DMS114 treated with DMSO at 0.1 percent for 48 hours (cell line): ENCODE results near the gene SGIP1.
A peak's percentile ranks its signal among the peaks of the same experiment; 100 is the strongest.
"Not testable (repeated sequence)": the region's sequence is repeated elsewhere in the genome, so short reads cannot be mapped to it uniquely, and the experiment has no call there.

Experiments used
- DNase-seq: peaks from one replicate; lab custom pipeline; 2025; ENCODE audit not compliant: unreplicated experiment; lab: John Stamatoyannopoulos, UW

The SGIP1 gene

GRCh38 chr1:66761221-66761620 lies 227.3 kb downstream of the SGIP1 start:
- DNase-seq = no peak

- DNase-seq = peak; percentile 60
Measured at GRCh38 chr1:66764994-66765578, 231.1 kb downstream of the SGIP1 start.

DNA sequence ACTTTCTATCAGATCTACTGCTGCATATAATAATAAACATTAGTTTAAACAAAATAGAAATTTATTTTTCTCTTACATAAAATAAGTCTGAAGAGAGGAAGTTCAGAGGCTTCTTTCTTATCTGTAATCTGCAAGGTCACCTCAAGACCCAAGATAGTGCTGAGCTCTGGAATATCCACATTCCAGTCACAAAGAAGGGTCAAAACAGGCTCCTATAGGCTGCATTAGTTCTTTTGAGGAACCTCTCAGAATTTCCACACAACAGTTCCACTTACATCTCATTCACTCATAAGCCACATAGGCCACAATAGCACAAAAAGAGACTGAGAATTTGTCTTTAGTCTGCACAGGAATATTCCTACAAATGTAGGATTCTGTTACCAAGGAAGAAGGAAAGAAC lies 233.7 kb downstream of the SGIP1 start:
- DNase-seq = no peak

- no peak for DNase-seq
Measured at GRCh38 chr1:66768965-66769364, 235.0 kb downstream of the SGIP1 start.

- DNase-seq = no peak
Measured at GRCh38 chr1:66769512-66770229, 235.7 kb downstream of the SGIP1 start.

- DNase-seq = no peak
Measured at GRCh38 chr1:66770240-66770639, 236.3 kb downstream of the SGIP1 start.

- DNase-seq = no peak
Measured at GRCh38 chr1:66770694-66771093, 236.7 kb downstream of the SGIP1 start.

GRCh38 chr1:66773227-66773626 lies 239.3 kb downstream of the SGIP1 start:
- no peak for DNase-seq

GRCh38 chr1:66774438-66774837 lies 240.5 kb downstream of the SGIP1 start:
- no peak for DNase-seq

DNA sequence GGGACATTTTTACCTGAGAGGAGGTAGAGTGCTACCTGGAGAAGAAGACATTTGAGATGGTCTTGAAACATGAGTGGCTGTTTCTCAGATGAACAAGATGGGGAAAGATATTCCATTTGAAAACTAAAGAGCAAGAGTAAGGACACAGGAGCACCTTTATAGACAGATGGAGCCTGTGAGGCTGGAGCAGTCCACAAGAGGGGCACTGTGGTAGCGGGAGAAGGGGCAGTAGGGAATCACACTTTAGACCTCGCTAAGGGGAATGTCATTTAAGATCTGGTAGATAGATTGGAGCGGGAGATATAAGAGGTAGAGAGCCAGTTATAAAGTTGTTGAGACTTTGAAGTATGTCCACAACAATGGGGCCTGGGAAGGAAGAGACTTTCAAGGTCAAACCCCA lies 241.7 kb downstream of the SGIP1 start:
- no peak for DNase-seq

GRCh38 chr1:66777831-66778230 lies 243.9 kb downstream of the SGIP1 start:
- DNase-seq = no peak

- no peak for DNase-seq
Measured at GRCh38 chr1:66778266-66778665, 244.3 kb downstream of the SGIP1 start.

DNA sequence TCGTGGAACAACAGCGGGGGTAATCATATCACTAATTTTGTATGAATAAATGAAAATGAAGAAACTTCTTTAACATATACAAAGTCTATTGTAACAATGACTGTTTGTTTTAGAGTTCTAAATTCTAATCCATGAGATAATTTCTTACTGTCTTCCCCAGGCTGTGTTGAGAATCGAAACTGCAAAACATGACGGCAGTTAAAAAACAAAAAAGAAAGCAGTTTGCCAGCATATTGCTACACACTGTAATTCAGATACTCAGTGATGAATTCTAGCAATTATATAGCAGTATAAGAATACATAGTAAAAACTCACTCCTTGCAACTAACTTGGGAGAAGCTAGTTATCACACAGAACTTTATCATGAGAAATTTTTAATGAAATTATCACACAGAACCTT lies 245.0 kb downstream of the SGIP1 start:
- DNase-seq = no peak

DNA sequence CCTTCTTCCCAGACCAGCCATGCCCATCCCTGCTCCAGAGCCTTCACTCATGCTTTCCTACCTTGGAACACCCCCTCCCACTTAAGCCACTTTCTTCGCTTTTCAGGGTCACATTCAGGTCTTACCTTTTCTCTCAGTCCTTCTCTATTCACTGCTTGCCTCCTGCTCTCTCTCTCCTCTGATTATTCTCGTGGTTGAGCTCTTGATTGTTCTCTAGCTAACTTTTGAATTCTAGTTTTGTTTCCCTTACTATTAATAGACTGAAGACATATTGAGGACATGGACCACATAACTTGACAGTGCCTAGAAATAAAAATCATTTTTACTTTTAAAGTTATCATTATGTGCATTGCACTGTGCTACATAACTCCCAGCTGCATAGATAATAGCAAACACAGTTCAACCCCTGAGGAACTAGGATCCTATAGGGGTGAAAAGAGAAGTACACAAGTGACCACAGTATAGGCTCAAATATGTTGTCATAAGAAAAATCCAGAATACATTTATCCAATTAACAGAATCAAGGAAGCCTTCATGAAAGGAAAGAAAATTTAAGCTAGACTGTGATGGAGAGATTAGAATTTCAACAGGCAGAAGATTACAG lies 245.6 kb downstream of the SGIP1 start:
- DNase-seq = no peak

DNA sequence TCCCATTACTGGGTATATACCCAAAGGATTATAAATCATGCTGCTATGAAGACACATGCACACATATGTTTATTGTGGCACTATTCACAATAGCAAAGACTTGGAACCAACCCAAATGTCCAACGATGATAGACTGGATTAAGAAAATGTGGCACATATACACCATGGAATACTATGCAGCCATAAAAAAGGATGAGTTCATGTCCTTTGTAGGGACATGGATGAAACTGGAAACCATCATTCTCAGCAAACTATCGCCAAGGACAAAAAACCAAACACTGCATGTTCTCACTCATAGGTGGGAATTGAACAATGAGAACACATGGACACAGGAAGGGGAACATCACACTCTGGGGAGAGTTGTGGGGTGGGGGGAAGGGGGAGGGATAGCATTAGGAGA lies 251.8 kb downstream of the SGIP1 start:
- DNase-seq = not testable (repeated sequence)

DNA sequence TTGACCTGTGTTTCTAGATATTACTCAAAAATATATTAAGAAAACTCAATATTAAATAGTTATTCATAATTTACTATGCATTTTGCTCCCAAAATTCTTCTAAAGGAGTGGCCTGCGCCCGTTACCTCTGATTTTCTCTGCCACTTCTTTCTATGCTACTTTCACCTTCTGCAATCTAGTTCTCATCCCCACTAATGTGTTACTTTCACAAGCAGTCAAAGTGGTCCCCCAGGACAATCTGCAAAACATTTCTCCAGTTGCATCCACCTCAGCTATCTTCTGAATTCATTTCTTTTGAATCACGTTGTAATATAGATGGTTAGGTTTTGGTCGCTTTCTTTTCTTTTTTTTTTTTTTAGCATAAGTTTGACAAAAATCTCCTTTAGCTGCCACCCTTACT lies 253.7 kb downstream of the SGIP1 start:
- no peak for DNase-seq

DNA sequence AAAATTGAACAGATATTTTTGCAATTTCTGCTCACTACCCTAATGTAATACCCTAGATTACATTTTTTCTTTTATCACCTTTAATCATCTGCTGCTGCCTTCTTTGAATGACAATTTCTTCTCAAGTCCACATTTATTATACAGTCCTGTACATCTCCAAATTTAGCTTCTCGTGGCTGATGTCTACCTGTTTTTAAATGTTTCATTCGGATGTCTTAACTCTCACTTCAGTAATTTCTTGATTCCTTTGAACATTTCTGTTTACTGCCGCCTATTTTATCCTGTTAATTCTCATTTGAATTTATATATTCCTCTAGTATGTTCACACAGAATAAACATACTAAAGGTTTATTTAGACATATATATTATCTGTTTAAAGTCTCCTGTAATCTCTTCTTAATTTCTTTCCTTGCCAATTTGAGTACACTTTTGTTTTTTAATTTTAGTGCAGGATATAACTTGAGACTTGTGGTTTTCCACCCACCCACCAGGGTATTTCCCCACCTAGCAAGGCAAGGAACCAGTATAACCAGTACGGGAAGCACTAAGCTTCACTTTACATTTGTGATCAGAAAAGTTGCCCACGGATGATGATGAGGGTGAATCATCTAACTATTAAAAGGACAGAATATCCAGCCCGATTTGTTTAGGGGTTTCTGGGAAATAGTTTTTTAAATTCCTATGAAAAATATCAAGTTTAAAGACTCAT lies 254.4 kb downstream of the SGIP1 start:
- DNase-seq = no peak

DNA sequence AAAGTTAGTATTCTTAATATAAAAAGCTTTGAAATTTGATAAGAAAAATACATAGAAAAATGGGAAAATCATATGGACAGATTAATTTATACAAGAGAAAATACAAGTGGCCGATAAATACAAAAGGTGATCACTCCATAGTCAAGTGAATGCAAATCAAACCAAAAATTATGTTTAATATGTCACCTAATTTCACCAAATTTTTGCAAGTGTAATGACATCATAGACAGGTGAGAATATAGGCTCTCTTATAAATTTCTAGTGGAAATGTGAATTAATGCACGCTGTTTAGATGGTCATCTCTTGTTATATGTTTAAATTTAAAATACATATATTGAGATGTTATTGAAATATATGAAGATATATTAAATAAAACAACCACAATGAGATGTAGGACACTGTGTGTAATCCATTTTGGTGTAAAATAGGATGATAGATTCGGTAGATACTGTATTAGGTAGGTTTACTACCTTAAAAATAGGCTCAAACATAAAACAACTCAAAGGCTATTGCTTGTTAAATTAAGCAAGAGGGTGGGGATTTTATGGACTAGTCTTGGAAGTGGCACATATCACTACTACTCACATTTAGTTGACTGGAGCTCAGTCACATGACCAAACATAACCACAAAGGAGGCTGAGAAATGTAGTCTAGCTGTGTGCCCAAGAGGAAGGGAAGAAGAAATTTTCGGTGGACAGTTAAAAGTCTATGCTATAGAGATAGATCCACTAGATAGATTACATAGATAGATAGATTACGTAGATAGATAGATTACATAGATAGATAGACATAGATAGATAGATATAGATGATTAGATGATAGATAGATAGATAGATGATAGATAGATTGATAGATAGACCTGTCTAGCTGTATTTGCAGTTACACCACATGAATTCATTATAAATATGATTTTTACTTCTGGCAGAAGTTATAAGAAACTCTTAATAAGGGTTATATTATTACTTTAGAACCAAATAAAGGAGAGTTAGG lies 258.0 kb downstream of the SGIP1 start:
- DNase-seq = no peak

DNA sequence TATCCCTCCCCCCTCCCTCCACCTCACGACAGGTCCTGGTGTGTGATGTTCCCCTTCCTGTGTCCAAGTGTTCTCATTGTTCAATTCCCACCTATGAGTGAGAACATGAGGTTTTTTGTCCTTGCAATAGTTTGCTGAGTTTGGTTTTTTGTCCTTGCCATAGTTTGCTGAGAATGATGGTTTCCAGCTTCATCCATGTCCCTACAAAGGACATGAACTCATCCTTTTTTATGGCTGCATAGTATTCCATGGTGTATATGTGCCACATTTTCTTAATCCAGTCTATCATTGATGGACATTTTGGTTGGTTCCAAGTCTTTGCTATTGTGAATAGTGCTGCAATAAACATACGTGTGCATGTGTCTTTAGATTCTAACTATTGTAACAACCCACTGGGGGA lies 261.9 kb downstream of the SGIP1 start:
- DNase-seq = not testable (repeated sequence)
